K562 (cell line): Measurements from ENCODE around the gene ATP13A2. TPM values are rescaled to one million over a fixed set of nuclear protein-coding genes. Genes with fewer than 3 reads are reported as not detected.

Source experiments
- ATAC-seq: fragments of 200-7000 bp; cut with Tn5 transposase; 3 replicates; pipeline ENCODE4 v1.9.1; 2020; ENCODE audit warnings: moderate library complexity
- BruUV-seq: library from RNA; stranded (reverse); fragments of 400-500 nt; replicated peaks from 2 replicates; lab custom pipeline; 2021; lab: Mats Ljungman, UMichigan
- CTCF ChIA-PET: fragments of 300-600 bp; formaldehyde crosslinking; extraction: SDS; loops from one replicate; lab custom pipeline; 2021; ENCODE audit warnings: low intra/inter-chr PET ratio; lab: Yijun Ruan, JAX
- POLR2A ChIA-PET: fragments of 300-600, 350-650 bp; sonication (Branson Sonifier 250); formaldehyde crosslinking; extraction: SDS; loops from one replicate; lab custom pipeline; 2021; ENCODE audit warnings: antibody characterized with exemption, inconsistent platforms; lab: Yijun Ruan, JAX
- DNase-seq, 4 experiments: peaks; one replicate each; pipeline versions ENCODE4 v3.0.0 to v3.0.0-alpha.2; 2011 to 2018; ENCODE audit warnings: low spot score in 3 of 4, mixed read lengths in 3 of 4; ENCODE audit errors: extremely low read depth in 1 of 4
- FAIRE-seq: peaks from 2 replicates; lab custom pipeline; 2011; peaks lifted over from hg19 to GRCh38; lab: Jason Lieb, UNC
- H2AFZ ChIP-seq: 2 replicates; pipeline ENCODE4 v1.6.0; 2011; ENCODE audit warnings: low read depth, low read length, control low read depth, inconsistent platforms
- H3K27ac ChIP-seq: fragments of 200-600 bp; 3 replicates; pipeline ENCODE4 v1.8.0; 2011; ENCODE audit warnings: low read depth, mild to moderate bottlenecking, control low read depth, inconsistent platforms, low read length, moderate library complexity, mixed read lengths; ENCODE audit errors: extremely low read depth
- H3K27me3 ChIP-seq, 2 experiments: fragments of 300-600 bp in 1 of 2; 2 replicates in 1 of 2; 3 replicates in 1 of 2; pipeline versions ENCODE4 v1.6.0 to v1.8.0; 2011; ENCODE audit warnings: inconsistent platforms in 2 of 2, low read length in 2 of 2, mild to moderate bottlenecking in 1 of 2, mixed read lengths in 1 of 2, moderate library complexity in 1 of 2; ENCODE audit not compliant: control insufficient read depth in 2 of 2, insufficient read depth in 2 of 2
- H3K36me3 ChIP-seq: fragments of 300-600 bp; 3 replicates; pipeline ENCODE4 v1.8.0; 2011; ENCODE audit warnings: mild to moderate bottlenecking, low read length, inconsistent platforms; ENCODE audit not compliant: control insufficient read depth, insufficient read depth
- H3K4me1 ChIP-seq, 2 experiments: fragments of 200-600 bp in 1 of 2; replicated peaks in 1 of 2; 2 replicates in 1 of 2; 3 replicates in 1 of 2; pipeline versions ENCODE4 v1.5.1 to v1.8.0; 2011; ENCODE audit warnings: inconsistent platforms in 2 of 2, low read length in 2 of 2, mild to moderate bottlenecking in 1 of 2, mixed read lengths in 1 of 2, moderate library complexity in 1 of 2; ENCODE audit not compliant: control insufficient read depth in 2 of 2, insufficient read depth in 2 of 2
- H3K4me2 ChIP-seq: 2 replicates; pipeline ENCODE4 v1.6.1; 2011; ENCODE audit warnings: low read length, control low read depth, inconsistent platforms, mixed read lengths; ENCODE audit not compliant: insufficient read depth
- H3K4me3 ChIP-seq: fragments of 200-600 bp; sonication (generic), shearing (Covaris generic); 2 replicates; pipeline ENCODE4 v1.5.1; 2016; ENCODE audit warnings: control low read depth, inconsistent platforms
- H3K79me2 ChIP-seq: fragments of 200-600 bp; 3 replicates; pipeline ENCODE4 v1.8.0; 2011; ENCODE audit warnings: low read length, inconsistent platforms; ENCODE audit not compliant: control insufficient read depth, insufficient read depth
- H3K9ac ChIP-seq, 2 experiments: 2 replicates each; pipeline versions ENCODE4 v1.6.0 to v1.6.1; 2011; ENCODE audit warnings: low read depth in 2 of 2, low read length in 2 of 2, control low read depth in 1 of 2, inconsistent platforms in 1 of 2, mild to moderate bottlenecking in 1 of 2, mixed read lengths in 1 of 2; ENCODE audit not compliant: insufficient read depth in 1 of 2
- H3K9me1 ChIP-seq: one replicate; pipeline ENCODE4 v1.6.0; 2011; ENCODE audit warnings: inconsistent platforms, mild to moderate bottlenecking, low read length, moderate library complexity; ENCODE audit not compliant: control insufficient read depth, insufficient read depth
- H3K9me3 ChIP-seq: replicated peaks from 2 replicates; pipeline ENCODE4 v1.5.1; 2011; ENCODE audit warnings: low read depth, low read length, inconsistent platforms; ENCODE audit not compliant: control insufficient read depth, insufficient read depth
- H4K20me1 ChIP-seq: replicated peaks from 2 replicates; pipeline ENCODE4 v1.6.1; 2011; ENCODE audit warnings: low read length, inconsistent platforms, mixed read lengths; ENCODE audit not compliant: control insufficient read depth, insufficient read depth
- DACH1 ChIP-seq: fragments of 450-650 bp; IDR thresholded peaks from 2 replicates; pipeline ENCODE4 v1.6.1; 2018; ENCODE audit not compliant: partially characterized antibody
- ILF3 ChIP-seq: fragments of 450-650 bp; IDR thresholded peaks from 2 replicates; pipeline ENCODE4 v1.6.1; 2018; ENCODE audit warnings: antibody characterized with exemption, mild to moderate bottlenecking, moderate library complexity, borderline replicate concordance
- KDM2B ChIP-seq: fragments of 250-450 bp; sonication (Bioruptor Pico); IDR thresholded peaks from 2 replicates; pipeline ENCODE4 v1.8.0; 2021; ENCODE audit warnings: mild to moderate bottlenecking, moderate library complexity
- MEF2A ChIP-seq: IDR thresholded peaks from 2 replicates; pipeline ENCODE4 v1.6.1; 2011; ENCODE audit warnings: low read depth, mild to moderate bottlenecking, low read length, moderate library complexity; ENCODE audit not compliant: control insufficient read depth
- NR4A1 ChIP-seq, 2 experiments: fragments of 250-450 bp in 1 of 2; fragments of 450-650 bp in 1 of 2; sonication (Bioruptor Pico) in 1 of 2; IDR thresholded peaks; 2 replicates each; pipeline versions ENCODE4 v1.4.0 to v1.6.1; 2016 to 2020; ENCODE audit warnings: mild to moderate bottlenecking in 2 of 2, missing compliant biosample characterization in 1 of 2, missing genetic modification characterization in 1 of 2, moderate library complexity in 1 of 2
- PHB ChIP-seq: fragments of 250-450 bp; sonication (Bioruptor Pico); IDR thresholded peaks from 2 replicates; pipeline ENCODE4 v1.5.0; 2021
- SNAPC5 ChIP-seq: fragments of 250-450 bp; sonication (Bioruptor Pico); IDR thresholded peaks from 2 replicates; pipeline ENCODE4 v1.8.0; 2021; ENCODE audit warnings: moderate library complexity, mild to moderate bottlenecking, inconsistent platforms
- THRA ChIP-seq: fragments of 450-650 bp; IDR thresholded peaks from 2 replicates; pipeline ENCODE4 v1.6.1; 2017; ENCODE audit warnings: mild to moderate bottlenecking, moderate library complexity
- ZNF174 ChIP-seq: fragments of 250-450 bp; sonication (Bioruptor Pico); IDR thresholded peaks from 2 replicates; pipeline ENCODE4 v1.4.0; 2020; ENCODE audit warnings: mild to moderate bottlenecking
- WGBS: fragments of 100-300 bp; shearing (Covaris generic); methylation state at CpG from one replicate; pipeline ENCODE4 v1.1.6; 2016; ENCODE audit warnings: low coverage, mixed read lengths; ENCODE audit not compliant: insufficient coverage; ENCODE audit errors: missing lambda C conversion rate; 5-methylcytosine and 5-hydroxymethylcytosine counted together
- in situ Hi-C: fragments of 300-500 bp; cut with MboI; formaldehyde crosslinking; loops from 4 replicates; pipeline ENCODE4 v1.15.0; 2018; ENCODE audit warnings: inconsistent platforms, mixed read lengths
- intact Hi-C: fragments of 100-400 bp; cut with micrococcal nuclease; formaldehyde crosslinking; loops from 2 replicates; pipeline ENCODE4 v1.14.2; 2022
- polyA plus RNA-seq, 8 experiments: library from polyadenylated mRNA; depleted of rRNA in 4 of 8; stranded (reverse) in 5 of 8; unstranded in 3 of 8; fragments of >200 nt; fragmentation: Nextera tagmentation in 2 of 8; fragmentation: Illumina TruSeq in 1 of 8; extraction: Ambion mirVana in 2 of 8; extraction: Trizol in 1 of 8; gene quantifications; 2 replicates each; pipeline versions ENCODE4 v1.2.1 to v1.2.3, GENCODE V29; 2011 to 2014; ENCODE audit warnings: inconsistent platforms in 1 of 8, missing spikeins in 1 of 8
- total RNA-seq, 7 experiments: library from RNA; depleted of rRNA in 6 of 7; stranded (reverse); fragments of >200 nt in 6 of 7; fragmentation: Illumina TruSeq in 2 of 7; extraction: Trizol in 2 of 7; gene quantifications; 2 replicates each; pipeline versions ENCODE4 v1.2.1 to v1.2.3, GENCODE V29; 2011 to 2021; ENCODE audit warnings: low replicate concordance in 1 of 7

The ATP13A2 gene
- total and polyA plus RNA-seq, 9 of the 15 experiments (the other 6 are each of a cell fraction or from before 2014, with no cell fraction given): 0.36 to 56.3 (median 16.3) TPM

GRCh38 chr1:16970132-16970910, 41.4 kb downstream of the ATP13A2 start:
- POLR2A ChIA-PET: interaction anchor here (0.6 to 1.2 kb wide), 5 partner anchors 9 to 199 kb away, joined by 3 to 5 read pairs (median 3); no protein-coding TSS in a partner anchor
- no peaks in the 10 kb centered on the region for H3K36me3 ChIP-seq
- no peak for TF ChIP-seq MEF2A
- TF ChIP-seq THRA: no peak
- TF ChIP-seq ILF3: no peak
- TF ChIP-seq DACH1: no peak
- no peak for TF ChIP-seq NR4A1 (CRISPR knock-in tag; IDR thresholded peaks at IDR 0.05)
- TF ChIP-seq NR4A1 (tag; IDR thresholded peaks at IDR 0.05): no peak
- no peak for TF ChIP-seq SNAPC5 (CRISPR knock-in tag)
- TF ChIP-seq PHB (CRISPR knock-in tag): no peak
- TF ChIP-seq KDM2B (CRISPR knock-in tag): no peak
- no peak for TF ChIP-seq ZNF174 (CRISPR knock-in tag)
- peaks cover 32 to 66% of the 10 kb centered on the region in 2 experiments for H3K27me3 ChIP-seq
- WGBS: 26% methylated on average over 27 of the region's 28 CpGs
- no peak overlapping the region for H3K4me3 ChIP-seq
- H2AFZ ChIP-seq: no peak overlapping the region
- ATAC-seq (no peak), FAIRE-seq (no peak), DNase-seq (no peak)
- no peak overlapping the region for H3K4me2 ChIP-seq
- H3K4me1 ChIP-seq: peaks cover 0 to 57% of the 10 kb centered on the region in 2 experiments; a peak in 1 of 5 replicates
- no peaks in the 10 kb centered on the region for H3K9me3 ChIP-seq
- H3K9me1 ChIP-seq: no peaks in the 10 kb centered on the region
- intact Hi-C loops: no loop called here
- H3K79me2 ChIP-seq: no peaks in the 10 kb centered on the region
- BruUV-seq: no TSS peak
- no peak overlapping the region for H3K27ac ChIP-seq
- H3K9ac ChIP-seq: no peak overlapping the region
- in situ Hi-C loops: no loop called here
- H4K20me1 ChIP-seq: peaks cover 14% of the 10 kb centered on the region
- CTCF ChIA-PET: interaction anchor here (0.6 kb wide), 1 partner anchor 353 kb away, joined by 3 read pairs; no protein-coding TSS in a partner anchor
